Coronary artery (tissue), 2 donors: ENCODE measurements around the gene TNFRSF25.

Experiments
- DNase-seq: peaks from one replicate; pipeline ENCODE4 v3.0.0-alpha.2; 2017; ENCODE audit warnings: low spot score
- H3K27ac ChIP-seq, 2 donors: fragments of 200-600 bp; sonication (generic); one replicate each; pipeline ENCODE4 v1.5.1; 2016 to 2019
- H3K4me3 ChIP-seq: fragments of 200-600 bp; sonication (generic); 2 replicates; pipeline ENCODE4 v1.5.1; 2016; ENCODE audit warnings: mild to moderate bottlenecking, moderate library complexity
- TF ChIP-seq, protein P1 (sequence below): fragments of 200-600 bp; sonication (generic); IDR thresholded peaks from one replicate; pipeline ENCODE4 v1.5.1; 2019; ENCODE audit warnings: antibody characterized with exemption

The TNFRSF25 gene

DNA sequence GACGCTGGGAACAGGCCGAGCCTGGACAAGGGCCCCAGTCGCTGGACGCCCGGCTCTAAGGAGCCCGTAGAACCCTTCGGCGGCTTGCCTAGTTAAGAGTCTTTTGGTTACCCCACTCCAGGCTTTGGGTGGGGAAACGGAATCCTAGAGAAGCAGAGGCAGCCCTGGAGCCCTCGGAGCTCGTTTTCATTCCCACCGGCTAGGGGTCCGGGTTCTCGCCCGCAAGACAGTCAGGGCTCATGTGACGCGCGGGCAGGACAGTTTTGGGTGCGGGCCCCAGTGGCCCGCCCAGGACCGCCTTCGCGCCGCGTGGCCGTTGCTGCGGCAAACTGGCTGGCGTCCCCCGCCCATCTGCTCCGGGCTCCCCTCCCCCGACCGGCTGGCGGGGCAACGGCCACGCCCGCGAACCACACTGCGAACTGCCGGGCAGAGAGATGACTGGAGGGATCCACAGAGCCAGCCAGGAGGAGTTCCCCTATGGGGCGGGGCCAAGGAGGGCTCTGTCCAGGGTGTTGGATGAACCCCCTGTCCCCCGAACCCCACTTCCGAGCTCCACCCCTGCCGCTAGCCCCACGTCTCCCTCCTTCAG lies 45.4 kb downstream of the TNFRSF25 start:
- peak overlapping the region; percentile 65 for H3K4me3 ChIP-seq

DNA sequence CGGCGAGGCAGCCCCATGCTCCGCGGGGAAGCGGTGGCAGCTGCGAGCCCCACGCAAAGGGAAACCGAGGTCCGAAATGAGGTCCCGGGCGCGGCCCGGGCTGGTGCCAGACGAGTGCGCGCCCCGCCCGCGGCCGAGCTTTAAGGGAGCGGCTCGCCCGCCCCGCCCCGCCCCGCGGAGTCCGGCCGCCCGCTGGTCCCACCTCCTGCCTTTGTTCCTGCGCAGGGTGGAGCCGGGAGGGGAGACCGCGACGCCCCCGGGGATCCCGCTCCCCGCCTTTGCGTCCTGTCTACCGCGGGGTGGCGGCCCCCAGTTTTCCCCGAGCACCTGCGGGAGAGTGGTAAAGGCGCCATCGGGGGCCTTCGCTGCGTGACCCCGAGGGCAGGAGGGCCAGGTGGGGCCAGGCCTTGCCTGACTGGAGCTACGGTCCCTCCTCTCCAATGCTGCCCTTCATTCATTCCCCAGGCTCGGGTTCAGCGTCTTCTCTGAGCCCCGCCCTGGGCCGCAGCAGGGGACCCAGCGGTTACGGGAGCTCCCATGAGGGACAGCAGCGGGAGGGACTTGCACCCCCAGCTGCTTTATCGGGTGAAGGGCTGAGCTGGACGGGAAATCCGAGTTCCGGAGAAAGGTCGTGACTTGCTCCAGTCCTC lies 46.0 kb downstream of the TNFRSF25 start, which contains the start of gene HES2:
Gene HES2 (minus strand): TSS at position 116 of the 650 bp plus-strand sequence. CDS start 99 bp downstream, at position 17.
- TF ChIP-seq, protein P1, sequence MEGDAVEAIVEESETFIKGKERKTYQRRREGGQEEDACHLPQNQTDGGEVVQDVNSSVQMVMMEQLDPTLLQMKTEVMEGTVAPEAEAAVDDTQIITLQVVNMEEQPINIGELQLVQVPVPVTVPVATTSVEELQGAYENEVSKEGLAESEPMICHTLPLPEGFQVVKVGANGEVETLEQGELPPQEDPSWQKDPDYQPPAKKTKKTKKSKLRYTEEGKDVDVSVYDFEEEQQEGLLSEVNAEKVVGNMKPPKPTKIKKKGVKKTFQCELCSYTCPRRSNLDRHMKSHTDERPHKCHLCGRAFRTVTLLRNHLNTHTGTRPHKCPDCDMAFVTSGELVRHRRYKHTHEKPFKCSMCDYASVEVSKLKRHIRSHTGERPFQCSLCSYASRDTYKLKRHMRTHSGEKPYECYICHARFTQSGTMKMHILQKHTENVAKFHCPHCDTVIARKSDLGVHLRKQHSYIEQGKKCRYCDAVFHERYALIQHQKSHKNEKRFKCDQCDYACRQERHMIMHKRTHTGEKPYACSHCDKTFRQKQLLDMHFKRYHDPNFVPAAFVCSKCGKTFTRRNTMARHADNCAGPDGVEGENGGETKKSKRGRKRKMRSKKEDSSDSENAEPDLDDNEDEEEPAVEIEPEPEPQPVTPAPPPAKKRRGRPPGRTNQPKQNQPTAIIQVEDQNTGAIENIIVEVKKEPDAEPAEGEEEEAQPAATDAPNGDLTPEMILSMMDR, result no peak
- H3K27ac ChIP-seq, result no peak within 1 kb of the TSS
- DNase-seq, result no peak
- peak within 1 kb of the TSS; percentile 65 for H3K4me3 ChIP-seq

More for the DNA sequence above, 45.4 kb downstream of the TNFRSF25 start:
- no peak overlapping the region for H3K27ac ChIP-seq
- DNase-seq, result no peak
- TF ChIP-seq, protein P1, result no peak

DNA sequence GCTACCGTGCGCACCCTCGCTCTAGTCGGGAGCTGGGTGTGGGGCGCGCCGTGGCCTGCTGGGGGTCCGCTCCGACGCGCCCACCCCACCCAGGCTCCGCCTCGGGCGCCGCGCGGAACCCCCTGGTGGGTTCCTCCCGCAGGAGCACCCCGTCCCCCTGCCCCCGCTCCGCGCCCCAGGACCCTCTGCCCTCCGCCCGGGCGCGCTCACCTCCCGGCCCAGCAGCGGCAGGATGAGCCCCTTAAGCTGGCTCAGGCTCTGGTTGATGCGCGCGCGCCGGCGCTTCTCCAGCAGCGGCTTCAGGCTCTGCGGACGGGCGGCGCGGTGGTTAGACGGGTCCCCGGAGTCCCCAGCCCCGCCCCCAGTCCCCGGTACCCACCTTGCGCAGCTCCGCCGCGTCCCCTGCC lies 46.6 kb downstream of the TNFRSF25 start:
- TF ChIP-seq, protein P1, result no peak
- Histone ChIP-seq H3K27ac (no peak overlapping the region), H3K4me3 (peak overlapping the region; percentile 65)
- DNase-seq, result no peak

DNA sequence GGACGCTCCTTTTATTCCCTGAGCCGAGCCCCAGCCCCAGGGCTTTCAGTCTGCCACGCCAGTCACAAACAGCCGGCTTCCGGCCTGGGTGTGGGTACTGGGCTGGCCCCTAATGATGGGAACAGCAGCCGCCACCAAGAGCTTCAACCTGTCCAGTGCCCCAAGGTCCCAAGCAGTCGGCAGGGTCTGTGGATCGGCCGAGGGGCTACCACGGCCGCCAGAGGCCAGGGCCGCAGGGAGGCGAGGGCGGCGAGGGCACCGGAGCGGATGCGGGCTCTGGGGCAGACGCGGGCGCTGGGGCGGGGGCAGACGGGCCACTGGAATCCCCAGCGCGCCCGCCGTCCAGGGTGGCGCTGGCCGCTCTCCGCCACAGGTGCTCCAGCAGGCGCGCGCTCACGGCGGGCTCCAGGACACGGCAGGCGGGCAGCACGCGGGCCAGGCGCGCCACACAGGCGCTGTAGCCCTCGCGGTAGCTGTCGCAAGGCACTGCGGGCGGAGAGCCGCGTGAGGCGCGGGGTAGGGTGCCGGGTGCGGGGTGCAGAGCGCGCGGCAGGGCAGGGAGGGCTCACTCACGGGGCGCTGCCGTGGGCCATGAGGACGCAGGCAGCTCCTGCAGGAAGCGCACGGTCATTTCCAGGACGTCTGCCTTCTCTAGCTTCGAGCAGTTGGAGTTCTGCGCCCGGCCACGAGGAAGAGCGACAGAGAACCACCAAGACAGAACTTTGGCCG lies 47.1 kb downstream of the TNFRSF25 start:
- no peak for DNase-seq
- Histone ChIP-seq H3K27ac (no peak overlapping the region), H3K4me3 (peak overlapping the region; percentile 65)
- TF ChIP-seq, protein P1, result no peak

DNA sequence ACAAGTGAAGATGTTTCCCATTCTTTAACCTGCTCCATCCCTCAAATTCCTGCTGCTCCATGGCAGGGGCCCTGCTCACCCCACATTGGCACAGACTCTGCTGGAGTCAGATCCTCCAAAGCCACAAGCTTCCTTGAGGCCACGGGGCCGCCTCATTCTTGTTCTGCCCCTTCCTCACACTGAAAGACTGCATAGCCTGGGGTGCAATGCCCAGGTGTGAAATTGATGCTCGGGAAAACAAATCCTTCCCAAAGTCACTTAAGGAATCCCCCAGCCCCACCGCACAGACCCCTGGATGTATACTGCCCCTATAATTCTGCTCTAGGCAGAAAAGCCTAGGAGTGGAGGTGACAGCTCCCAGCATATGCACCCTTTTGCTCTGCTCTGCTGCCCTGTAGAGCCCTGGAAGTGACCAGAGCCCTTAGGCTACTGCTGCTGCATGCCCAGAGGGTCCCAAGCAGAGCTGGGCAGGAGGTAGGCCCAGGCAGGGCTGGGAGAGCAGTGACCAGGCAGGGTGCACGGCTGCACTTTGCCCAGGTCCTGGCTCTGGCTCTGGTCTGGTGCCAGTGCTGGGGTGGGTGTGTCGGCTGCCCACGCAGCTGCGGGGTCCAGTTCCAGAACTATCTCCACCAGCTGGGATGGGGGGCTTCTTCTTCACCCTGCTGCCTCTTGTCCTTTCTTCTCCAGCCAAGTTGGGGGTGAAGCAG lies 47.9 kb downstream of the TNFRSF25 start:
- Histone ChIP-seq H3K4me3 (no peak overlapping the region), H3K27ac (no peak overlapping the region)
- TF ChIP-seq, protein P1, result no peak
- DNase-seq, result no peak

DNA sequence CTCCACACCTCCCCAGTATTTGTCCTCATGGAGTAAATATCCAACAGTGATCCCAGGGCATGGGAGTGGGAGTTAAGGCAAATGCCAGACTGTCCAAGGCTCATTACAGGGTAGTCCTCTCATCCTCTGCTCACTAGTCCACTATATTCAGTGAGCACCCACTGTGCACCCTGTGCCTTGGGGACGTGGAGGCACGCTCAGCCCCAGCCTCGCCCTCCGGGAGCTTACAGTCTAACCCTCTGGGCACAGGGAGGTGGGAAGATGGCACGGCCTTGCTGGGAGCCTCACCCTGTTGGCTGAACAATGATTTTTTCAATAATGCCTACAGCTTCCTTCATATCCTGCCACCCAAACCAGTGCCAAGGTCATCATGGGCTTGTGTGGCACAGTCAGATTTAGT lies 49.1 kb downstream of the TNFRSF25 start:
- H3K27ac ChIP-seq, result no peak overlapping the region
- TF ChIP-seq, protein P1, result no peak
- DNase-seq, result no peak

More for the DNA sequence above, 49.1 kb downstream of the TNFRSF25 start:
- H3K4me3 ChIP-seq, result no peak overlapping the region
